Neural progenitor cell (in vitro differentiated cells): ENCODE measurements around the gene IL1RAP. TPM values are rescaled to one million over a fixed set of nuclear protein-coding genes. Genes with fewer than 3 reads are reported as not detected.
A peak's percentile ranks its signal among the peaks of the same experiment; 100 is the strongest.

ENCODE experiments used
- DNase-seq: peaks from one replicate; pipeline ENCODE4 v3.0.0-alpha.2; 2016; ENCODE audit warnings: low spot score
- H2AFZ ChIP-seq: fragments of 200-600 bp; sonication (generic); replicated peaks from 2 replicates; pipeline ENCODE4 v1.6.1; 2016; ENCODE audit warnings: antibody characterized with exemption
- H3F3A ChIP-seq: fragments of 200-600 bp; sonication (generic); 2 replicates; pipeline ENCODE4 v1.6.1; 2016; ENCODE audit warnings: antibody characterized with exemption, low read depth
- H3K27ac ChIP-seq: fragments of 200-600 bp; sonication (generic); 2 replicates; pipeline ENCODE4 v1.5.1; 2016; ENCODE audit warnings: mild to moderate bottlenecking
- H3K27me3 ChIP-seq: fragments of 200-600 bp; sonication (generic); 2 replicates; pipeline ENCODE4 v1.6.1; 2016; ENCODE audit warnings: mild to moderate bottlenecking, moderate library complexity
- H3K36me3 ChIP-seq: fragments of 200-600 bp; sonication (generic); 2 replicates; pipeline ENCODE4 v1.5.1; 2016
- H3K4me1 ChIP-seq: fragments of 200-600 bp; sonication (generic); 2 replicates; pipeline ENCODE4 v1.6.1; 2016; ENCODE audit warnings: mixed run types
- H3K4me2 ChIP-seq: fragments of 200-600 bp; sonication (generic); 2 replicates; pipeline ENCODE4 v1.6.1; 2016
- H3K4me3 ChIP-seq: fragments of 200-600 bp; sonication (generic); 2 replicates; pipeline ENCODE4 v1.5.1; 2016
- H3K79me2 ChIP-seq: fragments of 200-600 bp; sonication (generic); 2 replicates; pipeline ENCODE4 v1.6.1; 2016; ENCODE audit warnings: low read depth
- H3K9ac ChIP-seq: fragments of 200-600 bp; sonication (generic); 2 replicates; pipeline ENCODE4 v1.6.1; 2016
- H3K9me3 ChIP-seq: fragments of 200-600 bp; sonication (generic); 2 replicates; pipeline ENCODE4 v1.5.1; 2016; ENCODE audit warnings: low read depth
- H4K20me1 ChIP-seq: fragments of 200-600 bp; sonication (generic); 2 replicates; pipeline ENCODE4 v1.6.1; 2016; ENCODE audit warnings: low read depth
- H3K27ac Mint-ChIP-seq: 3 replicates; pipeline ENCODE4 v1.8.0; 2021; ENCODE audit warnings: mixed read lengths
- H3K27me3 Mint-ChIP-seq: 2 replicates; pipeline ENCODE4 v1.8.0; 2022; ENCODE audit warnings: low read depth, mild to moderate bottlenecking, inconsistent platforms, moderate library complexity, mixed read lengths; ENCODE audit not compliant: insufficient read depth
- H3K36me3 Mint-ChIP-seq: 3 replicates; pipeline ENCODE4 v1.8.0; 2021; ENCODE audit warnings: mixed read lengths
- H3K4me1 Mint-ChIP-seq: 3 replicates; pipeline ENCODE4 v1.8.0; 2021; ENCODE audit warnings: mixed read lengths
- H3K4me3 Mint-ChIP-seq: 3 replicates; pipeline ENCODE4 v1.8.0; 2021; ENCODE audit warnings: mild to moderate bottlenecking, moderate library complexity, mixed read lengths
- H3K9me3 Mint-ChIP-seq: 3 replicates; pipeline ENCODE4 v1.8.0; 2020; ENCODE audit warnings: mixed read lengths
- EZH2 ChIP-seq: fragments of 200-600 bp; sonication (generic); IDR thresholded peaks from 2 replicates; pipeline ENCODE4 v1.6.1; 2017; ENCODE audit warnings: antibody characterized with exemption, mild to moderate bottlenecking, moderate library complexity
- EZH2phosphoT487 ChIP-seq: fragments of 200-600 bp; sonication (generic); IDR thresholded peaks from 2 replicates; pipeline ENCODE4 v1.6.1; 2017; ENCODE audit warnings: antibody characterized with exemption
- total RNA-seq: library from RNA; depleted of rRNA; stranded (reverse); fragments of >200 nt; gene quantifications from 2 replicates; pipeline ENCODE4 v1.2.3, GENCODE V29; 2015; ENCODE audit warnings: low replicate concordance
- TF ChIP-seq, protein P1 (sequence below): fragments of 200-600 bp; sonication (generic); IDR thresholded peaks from 2 replicates; pipeline ENCODE4 v1.5.1; 2017; ENCODE audit warnings: antibody characterized with exemption, mild to moderate bottlenecking

The IL1RAP gene
- total RNA-seq, 1 donor from 2014 or later: 11.3 TPM

- DNase-seq: no peak
- H2AFZ ChIP-seq: no peak overlapping the region
- no peaks in the 10 kb centered on the region for H3K4me1 ChIP-seq
- no peak overlapping the region for H3K4me3 Mint-ChIP-seq
- H3K4me3 ChIP-seq: no peak overlapping the region
- no peak overlapping the region for H3K4me2 ChIP-seq
- no peaks in the 10 kb centered on the region for H3F3A ChIP-seq
- H3K27ac ChIP-seq: no peak overlapping the region
- no peak overlapping the region for H3K9ac ChIP-seq
- no peaks in the 10 kb centered on the region for H3K9me3 Mint-ChIP-seq
- no peaks in the 10 kb centered on the region for H3K9me3 ChIP-seq
- H4K20me1 ChIP-seq: no peaks in the 10 kb centered on the region
- TF ChIP-seq EZH2phosphoT487 (no peak), EZH2 (no peak)
- TF ChIP-seq, protein P1, sequence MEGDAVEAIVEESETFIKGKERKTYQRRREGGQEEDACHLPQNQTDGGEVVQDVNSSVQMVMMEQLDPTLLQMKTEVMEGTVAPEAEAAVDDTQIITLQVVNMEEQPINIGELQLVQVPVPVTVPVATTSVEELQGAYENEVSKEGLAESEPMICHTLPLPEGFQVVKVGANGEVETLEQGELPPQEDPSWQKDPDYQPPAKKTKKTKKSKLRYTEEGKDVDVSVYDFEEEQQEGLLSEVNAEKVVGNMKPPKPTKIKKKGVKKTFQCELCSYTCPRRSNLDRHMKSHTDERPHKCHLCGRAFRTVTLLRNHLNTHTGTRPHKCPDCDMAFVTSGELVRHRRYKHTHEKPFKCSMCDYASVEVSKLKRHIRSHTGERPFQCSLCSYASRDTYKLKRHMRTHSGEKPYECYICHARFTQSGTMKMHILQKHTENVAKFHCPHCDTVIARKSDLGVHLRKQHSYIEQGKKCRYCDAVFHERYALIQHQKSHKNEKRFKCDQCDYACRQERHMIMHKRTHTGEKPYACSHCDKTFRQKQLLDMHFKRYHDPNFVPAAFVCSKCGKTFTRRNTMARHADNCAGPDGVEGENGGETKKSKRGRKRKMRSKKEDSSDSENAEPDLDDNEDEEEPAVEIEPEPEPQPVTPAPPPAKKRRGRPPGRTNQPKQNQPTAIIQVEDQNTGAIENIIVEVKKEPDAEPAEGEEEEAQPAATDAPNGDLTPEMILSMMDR: no peak
- no peak overlapping the region for H3K27ac Mint-ChIP-seq
- H3K79me2 ChIP-seq: no peaks in the 10 kb centered on the region
- peaks cover 19% of the 10 kb centered on the region for H3K4me1 Mint-ChIP-seq
- H3K36me3 ChIP-seq: no peaks in the 10 kb centered on the region
- H3K36me3 Mint-ChIP-seq: no peaks in the 10 kb centered on the region
- H3K27me3 Mint-ChIP-seq: no peaks in the 10 kb centered on the region
- no peaks in the 10 kb centered on the region for H3K27me3 ChIP-seq
These were observed 101.7 kb downstream of the IL1RAP start for GRCh38 chr3:190615607-190616006.

DNA sequence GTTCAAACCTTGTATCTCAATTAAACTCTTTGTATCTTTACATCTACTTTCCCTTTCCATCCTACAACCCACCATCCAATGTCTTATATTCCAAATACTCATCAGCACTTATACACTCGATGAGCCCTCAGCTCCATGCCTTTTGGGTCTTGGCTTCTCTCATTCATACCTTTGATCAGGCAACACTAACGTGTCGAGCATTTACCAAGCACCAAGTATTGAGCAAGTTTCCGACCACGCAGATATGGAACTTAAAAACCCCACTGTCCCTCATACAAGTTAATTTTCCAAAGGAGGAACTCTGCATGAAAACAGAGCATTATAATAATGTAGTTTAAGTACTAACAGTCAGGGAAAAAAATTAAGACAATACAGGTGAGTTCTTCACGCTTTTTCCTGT, 102.8 kb downstream of the IL1RAP start:
- Histone ChIP-seq H3K27ac (no peak overlapping the region), H3K27me3 (no peaks in the 10 kb centered on the region), H4K20me1 (no peaks in the 10 kb centered on the region), H3F3A (no peaks in the 10 kb centered on the region), H3K4me2 (no peak overlapping the region), H2AFZ (no peak overlapping the region), H3K9ac (no peak overlapping the region), H3K4me3 (no peak overlapping the region), H3K4me1 (no peaks in the 10 kb centered on the region), H3K79me2 (no peaks in the 10 kb centered on the region), H3K36me3 (no peaks in the 10 kb centered on the region), H3K9me3 (no peaks in the 10 kb centered on the region)
- H3K36me3 Mint-ChIP-seq: no peaks in the 10 kb centered on the region
- H3K4me3 Mint-ChIP-seq: no peak overlapping the region
- peaks cover 19% of the 10 kb centered on the region for H3K4me1 Mint-ChIP-seq
- no peaks in the 10 kb centered on the region for H3K9me3 Mint-ChIP-seq
- no peaks in the 10 kb centered on the region for H3K27me3 Mint-ChIP-seq
- DNase-seq: no peak
- peak overlapping the region; percentile 91 for H3K27ac Mint-ChIP-seq
- no peak for TF ChIP-seq EZH2
- TF ChIP-seq, protein P1: no peak
- no peak for TF ChIP-seq EZH2phosphoT487

DNA sequence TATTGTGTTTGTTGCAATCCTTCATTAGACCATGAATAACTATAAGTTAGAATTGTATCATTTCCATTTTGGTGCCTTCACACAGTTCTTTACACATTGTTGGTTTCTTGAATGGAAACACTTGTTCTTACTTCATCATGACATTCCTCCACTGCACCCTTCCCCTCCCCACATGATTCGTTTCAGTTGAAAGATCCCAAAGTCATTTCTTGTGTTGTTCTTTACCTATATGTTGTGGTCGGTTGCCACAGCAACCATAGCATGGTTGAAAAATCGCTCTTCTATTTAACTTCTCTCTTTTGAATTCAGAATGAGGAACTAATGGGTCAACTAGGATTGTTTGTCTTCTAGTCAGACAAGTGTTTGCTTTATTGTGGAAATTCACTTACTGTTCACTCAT, 103.3 kb downstream of the IL1RAP start:
- Mint-ChIP-seq H3K9me3 (no peaks in the 10 kb centered on the region), H3K36me3 (no peaks in the 10 kb centered on the region), H3K4me1 (peaks cover 19% of the 10 kb centered on the region), H3K4me3 (no peak overlapping the region), H3K27me3 (no peaks in the 10 kb centered on the region), H3K27ac (peak overlapping the region; percentile 89)
- Histone ChIP-seq H3K27me3 (no peaks in the 10 kb centered on the region), H3K4me3 (no peak overlapping the region), H3F3A (no peaks in the 10 kb centered on the region), H3K9me3 (no peaks in the 10 kb centered on the region), H3K79me2 (no peaks in the 10 kb centered on the region), H3K36me3 (no peaks in the 10 kb centered on the region), H3K4me1 (no peaks in the 10 kb centered on the region), H3K9ac (no peak overlapping the region), H3K27ac (no peak overlapping the region), H2AFZ (no peak overlapping the region), H3K4me2 (no peak overlapping the region), H4K20me1 (no peaks in the 10 kb centered on the region)
- peak; percentile 6 for DNase-seq
- TF ChIP-seq EZH2phosphoT487: no peak
- TF ChIP-seq, protein P1: no peak
- no peak for TF ChIP-seq EZH2
